GM15510 (cell line): Measurements from ENCODE around the gene LIPC.

Experiments
- POLR2A ChIP-seq: IDR thresholded peaks from 3 replicates; pipeline ENCODE4 v1.6.1; 2011; ENCODE audit warnings: borderline replicate concordance; ENCODE audit not compliant: insufficient read length; ENCODE audit errors: extremely low read depth

The LIPC gene

DNA sequence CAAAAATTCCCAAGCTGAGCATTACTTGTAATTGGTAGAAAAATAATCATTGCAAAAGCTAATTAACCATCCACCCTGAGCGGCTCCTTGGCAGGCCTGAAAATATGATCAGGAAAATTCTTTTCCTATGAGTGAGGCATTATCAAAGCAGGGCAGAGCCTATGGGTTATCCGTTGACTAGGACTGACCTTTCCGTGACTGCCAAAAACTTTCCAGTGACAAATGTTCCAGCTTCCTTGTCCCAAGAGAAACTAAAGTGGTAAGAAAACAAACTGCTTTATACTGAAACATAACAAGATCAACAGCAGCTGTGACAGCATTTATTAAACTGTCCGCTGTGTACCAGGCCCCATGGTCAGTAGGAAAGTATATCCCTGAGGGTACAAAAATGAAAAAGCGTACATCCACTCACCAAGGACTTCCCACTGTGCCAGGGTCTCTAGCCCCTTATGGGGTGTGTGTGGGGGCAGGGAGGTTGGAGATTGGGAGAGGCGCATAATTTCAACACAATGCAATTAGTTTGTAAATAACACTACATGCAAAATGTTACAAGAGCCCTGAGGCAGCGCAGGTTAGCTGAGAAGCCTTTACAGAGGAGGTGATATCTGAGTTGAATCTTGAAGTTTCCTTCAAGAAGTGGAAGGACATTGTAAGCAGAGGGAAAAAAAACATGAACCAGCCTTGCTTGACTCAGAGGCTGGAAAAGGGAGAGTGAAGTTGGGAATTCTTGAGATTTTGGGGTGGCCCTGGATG, 8.5 kb downstream of the LIPC start:
- no peak for TF ChIP-seq POLR2A

DNA sequence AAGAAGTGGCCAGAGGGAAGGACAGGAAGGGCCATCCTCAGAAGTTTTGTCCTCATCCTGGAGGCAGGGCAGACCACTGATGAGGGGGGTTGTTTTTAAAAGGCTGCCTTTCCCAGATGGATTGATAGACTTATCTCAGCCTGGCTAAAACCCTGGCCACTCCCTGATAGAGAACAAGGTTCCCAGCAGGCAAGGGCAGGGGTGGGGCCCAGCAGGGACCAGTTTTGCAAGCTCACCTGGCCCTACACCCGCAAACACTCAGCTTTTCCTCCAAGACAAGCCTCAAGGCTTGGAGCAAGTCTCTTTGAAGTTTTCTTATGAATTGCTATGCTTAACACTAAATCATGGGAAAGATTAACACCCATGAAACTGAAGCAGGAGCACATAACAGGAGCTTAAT, 9.1 kb downstream of the LIPC start:
- no peak for TF ChIP-seq POLR2A

DNA sequence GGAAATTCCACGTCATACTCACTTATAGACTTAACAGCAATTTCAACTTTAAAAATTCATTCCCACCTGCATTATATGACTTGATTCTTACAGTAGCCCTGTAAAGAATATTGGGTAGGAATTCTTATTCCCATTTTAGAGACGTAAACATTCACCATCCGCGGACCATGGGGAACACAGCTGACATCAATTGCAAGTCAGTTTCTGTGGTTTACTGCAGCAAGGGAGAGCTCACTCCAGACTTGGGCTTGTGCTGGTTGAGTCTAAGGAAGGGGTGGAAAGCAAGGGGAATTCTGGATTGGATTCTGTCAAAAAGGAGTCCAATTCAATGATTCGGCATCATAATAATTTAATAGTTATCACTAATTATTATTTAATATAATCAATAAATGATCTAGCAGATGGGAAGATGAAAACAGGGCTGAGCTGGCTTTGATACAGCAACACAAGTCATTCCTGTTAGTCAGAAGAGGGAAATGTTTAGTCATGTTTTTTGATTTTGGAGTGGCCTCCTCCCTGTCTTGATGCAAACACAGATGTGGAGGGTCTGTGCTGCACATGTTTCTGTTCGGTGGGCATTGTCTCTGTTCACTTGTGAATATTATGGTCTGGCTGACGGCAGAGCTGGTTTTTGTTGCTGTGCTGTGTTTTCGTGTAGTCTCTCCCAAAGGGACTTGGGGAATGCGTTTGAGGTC, 9.7 kb downstream of the LIPC start:
- TF ChIP-seq POLR2A = no peak

DNA sequence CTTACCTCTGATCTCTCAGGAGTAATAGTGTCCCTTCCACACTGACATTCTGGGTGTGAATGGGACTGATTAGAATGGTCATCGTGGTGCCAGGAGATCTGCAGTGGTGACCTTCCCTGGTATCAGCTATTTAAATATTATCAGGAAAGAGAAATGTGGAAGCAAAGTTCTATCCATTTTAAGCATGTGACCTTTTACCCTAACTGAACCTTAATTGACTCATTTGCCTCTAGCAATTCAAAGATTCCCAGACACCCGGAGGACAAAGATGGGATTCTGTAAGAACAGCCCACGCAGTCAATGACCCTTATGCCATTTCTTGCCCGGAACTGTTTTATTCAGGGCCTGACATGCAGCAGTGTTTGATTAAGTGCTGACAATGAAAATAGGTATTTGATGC, 10.3 kb downstream of the LIPC start:
- TF ChIP-seq POLR2A = no peak

DNA sequence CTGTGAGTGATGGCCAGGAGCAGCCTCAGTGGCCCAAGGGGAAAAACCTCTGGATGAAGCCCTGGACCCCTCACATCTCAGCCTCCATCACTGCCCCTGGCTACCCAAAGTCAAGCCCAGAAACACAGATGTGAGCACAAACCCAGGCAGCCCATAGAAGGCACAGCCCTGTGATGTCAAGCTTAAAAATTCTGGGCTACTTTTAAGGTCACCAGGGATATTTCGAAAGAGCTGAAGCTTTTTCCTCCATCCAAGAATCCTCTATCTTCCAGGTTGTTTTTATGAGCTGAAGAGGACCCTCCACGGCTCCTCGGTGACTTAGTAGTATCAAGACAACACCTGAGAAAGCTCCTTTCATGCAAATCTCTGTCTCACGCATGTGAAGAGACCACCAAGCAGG, 11.5 kb downstream of the LIPC start:
- TF ChIP-seq POLR2A = no peak

DNA sequence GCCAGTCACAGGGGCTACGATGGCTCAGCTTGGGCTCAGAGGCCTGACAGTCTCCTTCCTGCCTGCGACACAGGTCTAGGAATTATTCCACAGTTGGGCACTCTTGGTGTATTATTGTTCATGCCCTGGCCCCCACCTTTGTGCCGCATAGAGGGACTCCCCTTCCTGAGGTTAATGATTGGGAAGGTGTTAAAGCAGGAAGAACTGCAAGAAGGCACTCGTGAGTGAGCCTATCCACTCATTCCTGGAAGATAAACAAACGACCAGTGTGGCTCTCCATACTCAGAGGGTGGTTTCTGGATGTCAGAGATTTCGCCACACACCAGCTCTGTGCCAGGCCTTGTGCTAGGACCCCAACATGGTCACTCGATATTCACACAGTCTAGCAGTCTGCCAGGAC, 12.3 kb downstream of the LIPC start:
- TF ChIP-seq POLR2A = no peak

DNA sequence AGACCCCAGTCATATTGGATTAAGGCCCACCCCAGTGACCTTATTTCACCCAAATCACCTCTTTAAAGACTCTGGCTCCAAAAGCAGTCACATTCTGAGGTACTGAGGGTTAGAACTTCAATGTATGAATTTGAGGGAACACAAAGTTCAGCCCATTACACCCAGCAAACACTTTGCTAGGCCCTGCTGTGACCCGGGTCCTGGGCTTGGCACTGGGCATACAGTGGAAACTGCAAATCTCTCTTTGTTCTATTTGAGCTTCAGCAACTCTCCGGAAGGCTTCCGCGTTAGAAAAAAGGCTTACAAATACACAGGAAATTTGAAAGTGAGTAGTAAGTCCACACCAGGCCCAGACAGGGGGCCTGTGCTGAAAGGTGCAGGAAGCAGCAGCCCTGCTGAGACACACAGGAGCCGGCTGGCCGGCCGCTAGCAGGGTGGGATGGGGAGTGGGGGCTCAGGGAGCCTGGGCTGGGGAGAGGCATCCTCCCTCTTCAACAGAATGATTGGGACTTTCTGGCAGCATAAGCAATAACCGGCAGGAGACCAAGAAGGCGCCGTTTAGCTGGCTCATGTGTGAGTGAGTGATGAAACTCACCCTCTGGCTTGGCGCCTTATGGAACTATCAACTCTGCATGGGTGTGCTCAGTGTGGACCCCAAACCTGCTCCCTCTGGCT, 13.0 kb downstream of the LIPC start:
- no peak for TF ChIP-seq POLR2A

DNA sequence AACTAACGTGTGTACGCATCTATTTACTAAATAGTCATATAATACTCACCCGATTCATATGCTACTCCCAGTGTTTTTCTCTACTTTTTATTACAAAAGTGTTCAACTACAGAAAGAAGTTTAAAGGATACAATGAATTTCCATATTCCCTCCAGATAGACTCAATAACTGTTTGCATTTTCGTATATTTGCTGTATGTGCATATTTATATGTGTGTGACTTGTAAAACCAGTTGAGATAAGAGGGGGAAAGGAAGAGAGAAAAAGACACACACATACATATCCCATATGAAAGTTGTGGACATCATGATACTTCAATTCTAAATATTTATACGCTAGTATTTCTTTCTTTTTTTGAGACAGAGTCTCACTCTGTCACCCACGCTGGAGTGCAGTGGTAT, 14.1 kb downstream of the LIPC start:
- TF ChIP-seq POLR2A = no peak

DNA sequence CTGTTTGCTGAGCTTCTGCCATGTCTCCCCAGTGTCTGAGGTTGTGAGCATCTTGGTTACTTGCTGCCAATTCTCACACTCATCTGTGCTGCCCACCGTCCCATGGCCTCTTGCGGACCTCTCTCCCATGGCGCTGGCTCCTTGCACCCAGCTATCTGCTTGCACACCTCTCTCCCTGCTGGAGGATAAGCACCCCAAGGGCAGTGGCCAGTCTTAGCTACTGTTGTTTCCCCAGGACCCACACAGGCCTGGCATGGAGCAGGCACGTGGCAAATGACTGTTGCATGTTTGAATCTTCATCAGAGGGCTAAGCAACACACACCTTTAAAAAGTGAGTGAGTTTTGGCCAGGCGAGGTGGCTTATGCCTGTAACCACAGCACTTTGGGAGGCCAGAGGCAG, 14.7 kb downstream of the LIPC start:
- no peak for TF ChIP-seq POLR2A

DNA sequence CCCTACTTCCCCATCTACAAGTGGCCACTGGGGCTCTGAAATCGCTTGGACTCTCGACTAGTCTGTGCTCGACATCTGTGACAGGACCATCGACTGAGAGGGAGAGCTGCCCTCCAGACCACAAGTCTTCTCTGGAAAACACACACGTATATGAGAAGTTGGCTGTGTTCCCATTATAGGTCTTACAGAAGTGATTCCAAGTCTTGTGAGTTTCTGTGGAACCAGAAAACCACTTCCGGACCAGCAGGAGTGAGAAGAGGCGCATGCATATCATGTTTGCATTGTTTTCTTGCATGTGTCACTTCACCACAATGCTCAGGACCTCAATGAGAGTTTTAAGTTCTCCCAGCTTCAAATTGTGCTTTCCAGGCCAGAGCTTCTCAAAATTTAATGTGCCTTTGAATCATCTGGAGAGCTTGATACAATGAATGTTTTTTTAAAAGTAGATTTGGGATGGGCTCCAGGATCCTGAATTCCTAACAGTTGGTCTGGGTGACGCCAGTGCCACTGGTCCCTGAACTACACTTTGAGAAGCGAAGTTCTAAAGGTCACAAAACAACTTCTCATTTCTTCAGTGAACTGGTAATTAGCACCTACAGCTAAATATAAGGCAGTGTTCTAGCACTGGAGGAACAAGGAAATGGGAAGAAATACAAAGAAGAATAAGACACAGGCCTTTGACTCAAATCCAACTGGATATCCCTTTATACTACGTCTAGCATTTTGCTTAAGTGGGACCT, 15.7 kb downstream of the LIPC start:
- TF ChIP-seq POLR2A = no peak

DNA sequence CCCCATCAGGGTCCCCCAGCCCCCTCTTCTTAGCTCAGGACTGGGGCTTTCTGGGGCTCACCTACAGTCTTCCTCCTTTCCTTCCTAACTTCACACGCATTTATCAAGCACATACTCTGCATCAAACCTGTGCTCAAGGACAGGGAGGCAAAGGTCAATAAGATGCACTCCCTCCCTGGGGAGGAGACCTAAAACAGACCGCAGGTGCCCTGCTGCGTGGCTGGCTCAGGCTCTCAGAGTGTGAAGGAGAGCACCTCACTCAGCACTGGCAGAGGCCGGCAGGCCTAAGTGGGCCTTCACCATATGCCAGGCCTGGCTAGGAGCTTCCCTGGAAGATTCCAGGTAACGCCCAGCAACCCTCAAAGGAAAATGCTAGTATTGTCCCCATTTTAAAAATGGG, 16.5 kb downstream of the LIPC start:
- no peak for TF ChIP-seq POLR2A

DNA sequence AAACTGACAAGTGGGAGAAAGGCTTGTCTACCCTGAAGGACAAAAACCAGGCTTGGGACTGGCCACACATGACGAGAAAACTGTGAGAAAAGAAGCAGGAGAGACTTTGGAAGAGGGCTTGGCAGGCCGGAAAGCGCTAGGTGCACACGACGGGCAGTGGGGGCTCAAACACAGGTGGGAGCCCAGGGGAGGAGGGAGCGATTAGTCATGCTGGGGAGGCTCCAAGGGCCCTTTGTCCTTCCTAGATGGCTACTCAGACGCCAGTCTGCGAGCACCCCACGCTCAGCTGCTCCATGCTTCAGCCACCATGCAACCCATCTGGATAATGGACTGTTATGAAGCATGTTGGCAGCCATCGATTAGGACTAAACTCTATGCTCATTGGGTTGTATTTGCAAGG, 17.1 kb downstream of the LIPC start:
- no peak for TF ChIP-seq POLR2A

DNA sequence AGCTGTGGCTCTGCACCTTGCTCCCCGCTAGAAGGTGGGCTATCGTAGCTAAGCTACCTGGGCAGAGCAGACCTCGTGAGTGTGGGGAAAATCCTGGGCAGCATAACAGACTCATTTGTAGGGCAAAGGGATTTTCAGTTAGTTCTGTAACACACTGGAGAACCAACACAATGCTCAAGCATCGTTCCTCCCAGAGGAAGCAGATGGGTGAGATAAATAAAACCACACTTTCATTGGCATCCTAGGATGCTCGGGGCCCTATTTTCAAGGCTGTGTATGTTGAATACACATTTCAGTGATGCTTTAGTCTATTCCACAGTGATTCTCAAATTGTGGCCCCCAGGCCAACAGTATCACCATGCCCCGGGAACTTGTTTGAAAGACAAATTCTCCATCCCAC, 20.0 kb downstream of the LIPC start:
- TF ChIP-seq POLR2A = no peak

DNA sequence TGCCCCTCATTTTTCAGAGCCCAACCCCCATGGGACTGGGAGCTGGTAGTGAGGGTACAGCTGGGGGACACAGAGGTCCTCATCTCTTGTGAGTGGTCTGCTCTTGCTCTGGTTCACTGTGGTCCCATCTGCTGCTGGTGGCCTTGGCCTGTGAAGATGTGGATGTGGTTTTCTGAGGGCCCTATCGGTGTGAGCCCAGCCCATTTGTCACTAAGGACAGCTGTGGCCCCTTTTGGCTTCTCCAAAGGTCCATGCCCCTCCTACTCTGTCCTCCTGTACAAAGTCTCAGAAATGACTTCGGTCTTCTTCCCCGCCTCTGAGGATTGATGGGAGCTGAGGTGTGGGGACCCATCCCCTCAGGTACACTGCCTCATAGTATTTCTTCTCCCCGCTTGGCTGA, 21.0 kb downstream of the LIPC start:
- TF ChIP-seq POLR2A = no peak
